Rectal smooth muscle tissue (tissue), 1 donor: ENCODE measurements around the gene USO1.
"Not testable (repeated sequence)": the region's sequence is repeated elsewhere in the genome, so short reads cannot be mapped to it uniquely, and the experiment has no call there.

Experiments used
- H3K27ac ChIP-seq: one replicate; pipeline ENCODE4 v1.7.0; 2013; ENCODE audit warnings: low read depth, low read length, inconsistent platforms
- H3K27me3 ChIP-seq: one replicate; pipeline ENCODE4 v1.7.0; 2013; ENCODE audit warnings: low read length; ENCODE audit not compliant: control insufficient read depth, insufficient read depth
- H3K36me3 ChIP-seq: one replicate; pipeline ENCODE4 v1.7.0; 2013; ENCODE audit warnings: low read length; ENCODE audit not compliant: control insufficient read depth, insufficient read depth
- H3K4me1 ChIP-seq: one replicate; pipeline ENCODE4 v1.7.0; 2013; ENCODE audit warnings: low read length; ENCODE audit not compliant: control insufficient read depth, insufficient read depth
- H3K4me3 ChIP-seq: one replicate; pipeline ENCODE4 v1.7.0; 2013; ENCODE audit warnings: low read length
- H3K9ac ChIP-seq: one replicate; pipeline ENCODE4 v1.7.0; 2013; ENCODE audit warnings: low read length

Gene USO1

GRCh38 chr4:75696581-75696980 lies 27.8 kb upstream of the USO1 start:
- Histone ChIP-seq H3K27ac (no peak overlapping the region), H3K4me1 (peaks cover 9% of the 10 kb centered on the region), H3K9ac (no peak overlapping the region), H3K27me3 (no peaks in the 10 kb centered on the region), H3K36me3 (no peaks in the 10 kb centered on the region), H3K4me3 (peak overlapping the region; percentile 30)

DNA sequence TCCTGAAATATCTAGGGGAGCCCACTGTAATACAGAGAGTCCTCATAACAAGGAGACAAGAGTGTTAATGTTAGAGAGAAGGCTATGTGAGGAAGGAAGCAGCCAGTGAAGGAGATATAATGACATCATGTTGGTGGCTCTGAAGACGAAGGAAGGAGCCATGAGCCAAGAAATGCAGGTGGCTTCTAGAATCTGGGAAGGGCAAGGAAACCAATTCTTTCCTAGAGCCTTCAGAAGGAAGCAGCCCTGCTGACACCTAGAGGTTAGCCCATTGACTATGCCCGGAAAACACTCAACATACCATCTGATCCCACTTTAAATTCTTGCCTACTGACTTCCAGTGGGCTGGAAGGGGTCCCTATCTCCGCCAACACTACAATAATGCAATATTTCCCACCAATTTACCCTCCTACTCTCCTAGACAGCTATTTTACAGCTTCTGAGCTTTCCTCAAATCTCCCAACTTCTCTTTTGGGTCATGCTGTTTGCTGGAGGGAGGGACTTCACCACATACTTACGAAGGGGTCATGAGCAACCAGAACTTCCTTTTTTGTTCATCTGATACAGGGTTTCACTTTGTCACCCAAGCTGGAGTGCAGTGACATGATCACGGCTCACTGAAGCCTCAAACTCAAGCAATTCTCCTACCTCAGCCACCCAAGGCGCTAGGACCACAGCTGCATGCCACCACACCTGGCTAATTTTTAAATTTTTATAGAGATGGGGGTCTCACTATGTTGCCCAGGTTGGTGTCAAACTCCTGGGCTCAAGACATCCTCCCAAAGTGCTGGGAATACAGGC lies 26.0 kb upstream of the USO1 start:
- Histone ChIP-seq H3K27me3 (no peaks in the 10 kb centered on the region), H3K27ac (no peak overlapping the region), H3K4me3 (peak overlapping the region; percentile 21), H3K36me3 (no peaks in the 10 kb centered on the region), H3K9ac (no peak overlapping the region), H3K4me1 (peaks cover 15% of the 10 kb centered on the region)

GRCh38 chr4:75698963-75699228 lies 25.5 kb upstream of the USO1 start:
- no peaks in the 10 kb centered on the region for H3K27me3 ChIP-seq
- H3K4me1 ChIP-seq: peaks cover 15% of the 10 kb centered on the region
- H3K4me3 ChIP-seq: no peak overlapping the region
- H3K27ac ChIP-seq: no peak overlapping the region
- H3K9ac ChIP-seq: no peak overlapping the region
- H3K36me3 ChIP-seq: no peaks in the 10 kb centered on the region

DNA sequence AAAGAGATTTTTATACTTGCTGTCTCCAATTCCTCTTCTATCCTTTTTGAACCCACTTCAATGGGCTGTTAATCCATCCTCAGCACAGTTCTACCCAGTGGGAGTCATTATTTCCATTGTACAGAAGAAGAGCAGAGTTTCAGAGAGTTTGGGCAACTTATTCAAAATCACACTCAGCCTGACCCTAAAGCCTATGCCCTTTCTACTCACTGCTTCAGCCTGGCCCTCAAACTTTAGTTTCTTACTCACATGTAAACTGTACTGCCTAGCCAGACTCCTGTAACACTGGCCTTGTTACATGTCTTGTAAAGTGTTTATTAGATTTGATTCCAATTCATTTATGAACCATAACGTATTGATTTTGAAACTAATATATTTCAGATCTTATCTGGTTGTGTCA lies 25.1 kb upstream of the USO1 start:
- Histone ChIP-seq H3K9ac (no peak overlapping the region), H3K27ac (no peak overlapping the region), H3K4me3 (no peak overlapping the region), H3K4me1 (peaks cover 15% of the 10 kb centered on the region), H3K36me3 (no peaks in the 10 kb centered on the region), H3K27me3 (no peaks in the 10 kb centered on the region)

GRCh38 chr4:75702919-75703411 lies 21.4 kb upstream of the USO1 start:
- no peak overlapping the region for H3K27ac ChIP-seq
- no peak overlapping the region for H3K9ac ChIP-seq

DNA sequence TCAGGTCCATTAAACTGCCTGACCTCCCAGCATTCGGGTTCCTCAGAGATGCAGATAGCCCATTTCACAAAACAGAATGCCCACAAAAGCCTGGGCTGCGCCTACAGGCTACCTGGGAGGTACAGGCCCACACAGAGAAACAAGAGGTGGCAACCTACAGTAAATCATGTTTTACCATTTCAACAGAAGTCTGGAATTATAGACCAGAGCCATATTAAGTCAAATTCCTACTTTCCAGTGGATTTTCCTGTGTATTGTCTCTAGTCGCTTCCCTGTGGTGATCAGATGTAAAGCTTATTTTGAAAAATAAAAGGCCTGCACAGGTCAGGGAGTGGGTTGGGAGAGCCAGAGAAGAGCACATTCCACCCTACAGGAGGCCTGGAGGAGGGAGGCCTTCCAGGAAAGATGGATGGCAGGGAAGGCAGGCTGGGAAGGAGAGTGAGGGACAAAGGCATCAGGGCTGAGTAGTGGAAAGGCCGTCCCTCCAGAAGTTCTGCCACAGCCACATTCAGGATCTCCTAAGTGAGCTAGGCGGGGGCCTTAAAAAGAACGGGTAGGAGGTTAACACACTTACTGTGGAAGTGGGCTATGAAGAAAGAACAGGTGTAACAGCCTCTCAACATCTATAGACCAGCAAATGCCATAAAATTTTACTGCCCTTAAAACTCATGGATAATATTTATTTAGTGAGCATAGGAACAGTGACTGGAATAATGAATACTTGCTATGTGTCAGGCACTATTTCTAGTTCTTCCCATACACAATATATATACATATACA lies 19.0 kb upstream of the USO1 start:
- no peak overlapping the region for H3K4me3 ChIP-seq
- no peak overlapping the region for H3K27ac ChIP-seq
- no peaks in the 10 kb centered on the region for H3K36me3 ChIP-seq
- H3K9ac ChIP-seq: no peak overlapping the region
- peaks cover 6% of the 10 kb centered on the region for H3K4me1 ChIP-seq
- no peaks in the 10 kb centered on the region for H3K27me3 ChIP-seq

More at GRCh38 chr4:75702919-75703411, 21.4 kb upstream of the USO1 start:
- no peaks in the 10 kb centered on the region for H3K36me3 ChIP-seq
- no peaks in the 10 kb centered on the region for H3K27me3 ChIP-seq
- H3K4me3 ChIP-seq: no peak overlapping the region
- peaks cover 6% of the 10 kb centered on the region for H3K4me1 ChIP-seq

DNA sequence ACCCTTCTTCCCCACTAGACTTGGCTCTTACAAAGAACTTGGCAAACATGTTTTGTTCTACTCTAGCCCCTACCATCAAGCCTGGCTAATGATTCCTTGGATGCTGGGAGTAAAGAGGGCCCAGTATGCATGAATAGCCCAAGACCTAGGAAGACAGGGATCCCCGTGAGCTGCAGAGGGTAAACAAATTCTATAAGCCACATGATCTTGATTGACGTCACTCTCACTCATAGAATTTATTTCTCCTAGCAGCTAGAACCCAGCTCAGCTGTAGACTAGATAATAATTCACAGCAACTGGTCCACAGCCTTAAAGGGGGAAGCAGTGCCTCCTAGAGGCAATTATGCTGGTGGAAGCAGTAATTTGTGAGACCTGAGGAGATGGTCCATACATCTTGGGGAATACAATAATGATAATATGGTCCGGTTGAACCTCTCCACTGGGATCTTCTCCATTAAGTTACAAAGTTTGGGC lies 16.1 kb upstream of the USO1 start:
- H3K36me3 ChIP-seq: no peaks in the 10 kb centered on the region
- no peak overlapping the region for H3K4me3 ChIP-seq
- no peak overlapping the region for H3K27ac ChIP-seq
- H3K9ac ChIP-seq: no peak overlapping the region
- no peaks in the 10 kb centered on the region for H3K4me1 ChIP-seq
- H3K27me3 ChIP-seq: no peaks in the 10 kb centered on the region

GRCh38 chr4:75710246-75710645 lies 14.1 kb upstream of the USO1 start:
- H3K27ac ChIP-seq: no peak overlapping the region
- peaks cover 5% of the 10 kb centered on the region for H3K4me1 ChIP-seq
- no peak overlapping the region for H3K9ac ChIP-seq
- H3K36me3 ChIP-seq: no peaks in the 10 kb centered on the region
- no peak overlapping the region for H3K4me3 ChIP-seq
- H3K27me3 ChIP-seq: no peaks in the 10 kb centered on the region

DNA sequence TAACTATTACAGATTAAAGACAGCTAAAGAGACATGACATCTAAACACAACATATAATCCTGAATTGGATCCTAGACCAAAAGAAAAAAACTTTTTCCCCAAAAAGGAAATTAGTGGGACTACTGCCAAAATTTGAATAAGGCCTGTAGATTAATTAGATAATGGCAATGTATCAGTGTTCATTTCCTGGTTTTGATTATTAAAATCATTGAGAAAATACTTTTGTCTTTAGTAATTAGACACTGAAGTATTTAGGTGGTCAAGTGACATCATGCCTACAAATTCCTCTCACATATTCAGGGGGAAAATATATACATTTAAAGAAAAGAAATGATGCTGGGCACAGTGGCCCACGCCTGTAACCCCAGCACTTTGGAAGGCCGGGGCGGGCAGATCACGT lies 10.4 kb upstream of the USO1 start:
- Histone ChIP-seq H3K27ac (no peak overlapping the region), H3K36me3 (no peaks in the 10 kb centered on the region), H3K4me1 (peaks cover 8% of the 10 kb centered on the region), H3K27me3 (no peaks in the 10 kb centered on the region), H3K9ac (no peak overlapping the region), H3K4me3 (no peak overlapping the region)

GRCh38 chr4:75714704-75715103 lies 9.7 kb upstream of the USO1 start:
- Histone ChIP-seq H3K27ac (no peak overlapping the region), H3K36me3 (no peaks in the 10 kb centered on the region), H3K27me3 (no peaks in the 10 kb centered on the region), H3K4me1 (peaks cover 8% of the 10 kb centered on the region), H3K4me3 (no peak overlapping the region), H3K9ac (no peak overlapping the region)

DNA sequence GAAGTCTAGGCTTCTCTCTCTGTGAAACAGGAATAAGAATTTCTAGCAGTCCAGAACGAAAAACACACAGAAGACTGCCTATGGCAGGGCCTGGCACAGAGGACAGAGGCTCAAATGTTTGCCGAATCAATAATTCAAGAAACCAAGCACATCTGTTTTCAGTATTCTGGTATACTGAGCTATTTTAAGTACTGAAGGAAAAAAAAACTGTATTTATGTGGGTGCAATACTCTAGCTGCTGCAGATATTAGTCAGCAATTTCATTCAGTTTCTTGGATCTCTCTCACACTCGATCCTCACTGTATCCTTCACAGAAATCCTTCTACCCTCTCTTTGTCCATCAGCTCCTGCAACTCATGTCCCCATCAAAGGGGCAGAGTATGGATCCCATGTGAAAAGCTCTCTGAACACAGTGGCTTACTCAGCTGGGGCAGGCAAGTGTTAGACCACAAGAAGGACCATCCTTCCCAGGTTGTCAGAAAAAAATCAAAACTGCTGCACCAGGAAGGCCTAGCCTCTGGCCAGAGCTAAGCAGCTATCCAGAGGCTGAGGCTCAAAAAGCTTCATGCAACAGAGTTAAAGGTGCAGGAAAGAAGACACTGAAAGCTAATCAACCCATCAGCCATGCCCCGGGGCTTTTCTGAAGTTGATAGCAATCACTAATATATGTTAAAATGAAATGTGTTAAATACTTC lies 9.1 kb upstream of the USO1 start:
- Histone ChIP-seq H3K27me3 (no peaks in the 10 kb centered on the region), H3K4me1 (peaks cover 8% of the 10 kb centered on the region), H3K9ac (no peak overlapping the region), H3K36me3 (no peaks in the 10 kb centered on the region), H3K27ac (peak overlapping the region; percentile 24), H3K4me3 (no peak overlapping the region)

GRCh38 chr4:75716054-75716453 lies 8.3 kb upstream of the USO1 start:
- H3K4me1 ChIP-seq, H3K27ac ChIP-seq, H3K9ac ChIP-seq, H3K4me3 ChIP-seq, H3K27me3 ChIP-seq, H3K36me3 ChIP-seq: not testable (repeated sequence)
